Measurements from ENCODE around the gene MRPL21. TPM values are rescaled to one million over a fixed set of nuclear protein-coding genes. Genes with fewer than 3 reads are reported as not detected.

Gene MRPL21
- total RNA-seq, 1 experiment from 2014 or later: 126 TPM

DNA sequence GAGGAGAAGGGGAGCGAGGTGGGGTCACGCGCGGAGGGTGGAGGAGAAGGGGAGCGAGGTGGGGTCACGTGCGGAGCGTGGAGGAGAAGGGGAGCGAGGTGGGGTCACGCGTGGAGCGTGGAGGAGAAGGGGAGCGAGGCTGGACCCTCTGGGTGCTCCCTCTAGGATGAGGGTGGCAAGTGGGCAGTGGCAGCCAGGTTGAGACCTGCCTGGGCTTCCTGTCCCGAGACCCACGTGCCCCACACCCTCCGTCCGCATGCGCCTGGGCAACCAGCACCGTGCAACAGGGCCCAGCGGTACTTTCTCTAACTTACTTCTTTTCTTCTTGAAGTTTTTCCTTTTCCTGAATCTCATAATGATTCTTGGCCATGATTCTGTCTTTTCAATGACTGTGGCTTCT is 11.1 kb downstream of the MRPL21 start:
- peaks cover 52% of the 10 kb centered on the region for H3K36me3 ChIP-seq (ENCODE audit: insufficient read depth, low read length, poor library complexity, severe bottlenecking)
- intact Hi-C loops (cut with micrococcal nuclease; ENCODE audit: unreplicated experiment): loop anchor here (10.0 kb wide), 1 partner anchor 258 kb away; no protein-coding TSS in a partner anchor
- no TSS peak for BruUV-seq (replicated peaks)
- H3K4me1 ChIP-seq (ENCODE audit: insufficient read depth, low read length, poor library complexity, severe bottlenecking): peaks cover 25% of the 10 kb centered on the region
- TF ChIP-seq EZH2 (IDR thresholded peaks at IDR 0.05; ENCODE audit: borderline replicate concordance, low read depth, low read length, poor library complexity, severe bottlenecking): no peak
- TF ChIP-seq, protein P1, sequence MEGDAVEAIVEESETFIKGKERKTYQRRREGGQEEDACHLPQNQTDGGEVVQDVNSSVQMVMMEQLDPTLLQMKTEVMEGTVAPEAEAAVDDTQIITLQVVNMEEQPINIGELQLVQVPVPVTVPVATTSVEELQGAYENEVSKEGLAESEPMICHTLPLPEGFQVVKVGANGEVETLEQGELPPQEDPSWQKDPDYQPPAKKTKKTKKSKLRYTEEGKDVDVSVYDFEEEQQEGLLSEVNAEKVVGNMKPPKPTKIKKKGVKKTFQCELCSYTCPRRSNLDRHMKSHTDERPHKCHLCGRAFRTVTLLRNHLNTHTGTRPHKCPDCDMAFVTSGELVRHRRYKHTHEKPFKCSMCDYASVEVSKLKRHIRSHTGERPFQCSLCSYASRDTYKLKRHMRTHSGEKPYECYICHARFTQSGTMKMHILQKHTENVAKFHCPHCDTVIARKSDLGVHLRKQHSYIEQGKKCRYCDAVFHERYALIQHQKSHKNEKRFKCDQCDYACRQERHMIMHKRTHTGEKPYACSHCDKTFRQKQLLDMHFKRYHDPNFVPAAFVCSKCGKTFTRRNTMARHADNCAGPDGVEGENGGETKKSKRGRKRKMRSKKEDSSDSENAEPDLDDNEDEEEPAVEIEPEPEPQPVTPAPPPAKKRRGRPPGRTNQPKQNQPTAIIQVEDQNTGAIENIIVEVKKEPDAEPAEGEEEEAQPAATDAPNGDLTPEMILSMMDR (conservative IDR thresholded peaks at IDR 0.05; ENCODE audit: low read depth, low read length): no peak
- H3K9me3 ChIP-seq (ENCODE audit: low read depth, low read length, poor library complexity, severe bottlenecking): no peaks in the 10 kb centered on the region
- H3K4me3 ChIP-seq (ENCODE audit: low read depth, low read length, poor library complexity, severe bottlenecking): no peak overlapping the region
- no peak for DNase-seq (ENCODE audit: low spot score)
- H3K27ac ChIP-seq (ENCODE audit: low read depth, low read length, poor library complexity, severe bottlenecking): no peak overlapping the region
- no peaks in the 10 kb centered on the region for H3K27me3 ChIP-seq (replicated peaks; ENCODE audit: insufficient read depth, low read depth, low read length, poor library complexity)
- POLR2A ChIA-PET (ENCODE audit: low non-redundant PET): no interaction called here
- CTCF ChIA-PET: no interaction called here

DNA sequence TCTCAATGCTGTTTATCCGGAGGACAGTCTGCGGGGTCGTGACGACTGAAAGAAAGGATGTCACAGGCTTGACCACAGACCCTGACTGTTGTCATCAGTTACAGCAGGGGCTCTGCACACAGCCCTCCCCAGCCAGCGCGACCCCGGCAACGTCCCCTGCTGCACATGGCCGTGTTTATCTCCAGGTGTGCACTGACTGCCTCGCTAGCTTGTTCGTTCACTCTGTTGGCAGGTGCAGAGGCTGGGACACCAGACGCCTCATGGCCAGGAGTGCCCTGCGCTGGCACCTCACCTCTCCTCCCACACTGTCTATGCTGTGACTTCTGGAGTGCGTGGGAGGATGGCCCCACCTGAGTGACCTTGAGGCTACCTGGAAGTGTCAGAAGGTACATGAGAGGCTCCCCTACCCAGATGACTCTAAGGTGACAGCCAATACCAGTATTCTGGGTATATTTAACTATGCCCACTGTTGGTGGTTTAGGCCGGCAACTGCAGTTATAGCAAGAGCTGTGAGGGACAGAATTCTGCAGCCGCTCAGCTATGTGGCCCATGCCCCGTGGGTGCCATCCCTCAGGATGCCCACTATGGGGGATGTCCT is 12.2 kb downstream of the MRPL21 start:
- no peak for DNase-seq (ENCODE audit: low spot score)
- H3K4me3 ChIP-seq (ENCODE audit: low read depth, low read length, poor library complexity, severe bottlenecking): no peak overlapping the region
- intact Hi-C loops (cut with micrococcal nuclease; ENCODE audit: unreplicated experiment): loop anchor here (10.0 kb wide), 1 partner anchor 257 kb away; no protein-coding TSS in a partner anchor
- peaks cover 25% of the 10 kb centered on the region for H3K4me1 ChIP-seq (ENCODE audit: insufficient read depth, low read length, poor library complexity, severe bottlenecking)
- CTCF ChIA-PET: interaction anchor here (1.6 kb wide), 1 partner anchor 248 kb away, joined by 3 read pairs; no protein-coding TSS in a partner anchor
- TF ChIP-seq, protein P1 (conservative IDR thresholded peaks at IDR 0.05; ENCODE audit: low read depth, low read length): no peak
- TF ChIP-seq EZH2 (IDR thresholded peaks at IDR 0.05; ENCODE audit: borderline replicate concordance, low read depth, low read length, poor library complexity, severe bottlenecking): no peak
- peak overlapping the region; percentile 66 for H3K27ac ChIP-seq (ENCODE audit: low read depth, low read length, poor library complexity, severe bottlenecking)
- H3K9me3 ChIP-seq (ENCODE audit: low read depth, low read length, poor library complexity, severe bottlenecking): no peaks in the 10 kb centered on the region
- BruUV-seq (replicated peaks): no TSS peak
- POLR2A ChIA-PET (ENCODE audit: low non-redundant PET): no interaction called here
- H3K36me3 ChIP-seq (ENCODE audit: insufficient read depth, low read length, poor library complexity, severe bottlenecking): peaks cover 41% of the 10 kb centered on the region
- no peaks in the 10 kb centered on the region for H3K27me3 ChIP-seq (replicated peaks; ENCODE audit: insufficient read depth, low read depth, low read length, poor library complexity)

DNA sequence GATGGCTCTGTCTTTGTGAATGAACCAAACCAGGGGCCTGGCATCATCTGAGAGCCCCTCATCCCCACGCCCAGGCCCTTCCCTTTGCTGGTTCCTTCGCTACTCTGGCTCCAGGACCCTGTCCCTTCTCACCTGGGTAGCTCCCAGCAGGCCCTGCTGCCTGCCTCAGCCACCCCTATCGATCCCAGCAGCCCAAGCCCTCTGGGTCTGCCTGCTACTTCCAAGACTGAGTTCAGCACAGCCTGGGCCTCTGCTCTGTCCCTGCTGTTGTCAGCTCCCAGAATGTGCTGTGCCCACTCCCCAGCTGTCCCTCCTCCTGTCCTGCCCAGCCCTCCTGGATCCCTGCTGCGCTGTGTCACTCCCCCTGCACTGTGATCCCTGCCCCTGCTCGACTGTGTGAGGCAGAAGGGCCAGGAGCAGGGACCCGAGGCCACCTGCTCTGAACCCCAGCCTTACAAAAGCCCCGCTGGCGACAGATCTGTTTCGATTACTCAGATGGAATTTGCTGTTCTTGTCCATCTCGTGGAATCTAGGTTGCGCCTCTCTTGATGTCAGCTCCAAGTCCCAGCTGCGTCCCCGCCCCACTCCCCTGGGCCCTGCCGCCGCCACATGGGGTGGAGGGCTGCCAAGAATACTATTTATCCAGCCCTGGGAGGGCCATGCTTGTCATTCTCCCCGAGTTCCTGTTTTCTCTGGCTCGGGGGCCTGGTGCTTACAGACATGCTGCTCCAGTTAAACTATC is 13.0 kb downstream of the MRPL21 start:
- H3K9me3 ChIP-seq (ENCODE audit: low read depth, low read length, poor library complexity, severe bottlenecking): no peaks in the 10 kb centered on the region
- peaks cover 33% of the 10 kb centered on the region for H3K36me3 ChIP-seq (ENCODE audit: insufficient read depth, low read length, poor library complexity, severe bottlenecking)
- TF ChIP-seq EZH2 (IDR thresholded peaks at IDR 0.05; ENCODE audit: borderline replicate concordance, low read depth, low read length, poor library complexity, severe bottlenecking): no peak
- TF ChIP-seq, protein P1 (conservative IDR thresholded peaks at IDR 0.05; ENCODE audit: low read depth, low read length): peak; percentile 11; the same call in 1 of the 2 replicates
- peaks cover 25% of the 10 kb centered on the region for H3K4me1 ChIP-seq (ENCODE audit: insufficient read depth, low read length, poor library complexity, severe bottlenecking)
- BruUV-seq (replicated peaks): no TSS peak
- no peak overlapping the region for H3K4me3 ChIP-seq (ENCODE audit: low read depth, low read length, poor library complexity, severe bottlenecking)
- no peaks in the 10 kb centered on the region for H3K27me3 ChIP-seq (replicated peaks; ENCODE audit: insufficient read depth, low read depth, low read length, poor library complexity)
- peak overlapping the region; percentile 66 for H3K27ac ChIP-seq (ENCODE audit: low read depth, low read length, poor library complexity, severe bottlenecking)
- DNase-seq (ENCODE audit: low spot score): peak; percentile 89
- intact Hi-C loops (cut with micrococcal nuclease; ENCODE audit: unreplicated experiment): loop anchor here (10.0 kb wide), 1 partner anchor 256 kb away; no protein-coding TSS in a partner anchor
- CTCF ChIA-PET: interaction anchor here (1.0 to 1.6 kb wide), 3 partner anchors 151 to 258 kb away, joined by 3 to 4 read pairs (median 3); no protein-coding TSS in a partner anchor
- POLR2A ChIA-PET (ENCODE audit: low non-redundant PET): no interaction called here

All from A673 (cell line).